Right lobe of liver (tissue), 4 donors: ENCODE measurements around the gene CLCN1.

Experiments
- CTCF ChIP-seq, 4 donors: fragments of 200-600 bp in 3 of 4; fragments of 450-650 bp in 1 of 4; IDR thresholded peaks; one replicate each; pipeline versions ENCODE4 v1.5.1 to v1.8.0; 2016 to 2022; ENCODE audit warnings: antibody characterized with exemption in 4 of 4, mild to moderate bottlenecking in 2 of 4
- POLR2A ChIP-seq: fragments of 450-650 bp; IDR thresholded peaks from one replicate; pipeline ENCODE4 v1.6.1; 2017; ENCODE audit warnings: antibody characterized with exemption, mild to moderate bottlenecking
- donor health status: DM: no; HTN: no; CAD: no.
- donor health status: DM: no; HTN: no; CAD: no.
- donor health status: DM: no; HTN: yes; CAD: no.

GRCh38 chr7:143359771-143360353 is 44.0 kb downstream of the CLCN1 start:
- no peak for TF ChIP-seq CTCF (IDR thresholded peaks at IDR 0.05)
- TF ChIP-seq POLR2A = no peak
